ENCODE results near the gene SLU7.

- TF ChIP-seq POLR2A (IDR thresholded peaks at IDR 0.05) (no peak), CTCF (IDR thresholded peaks at IDR 0.05 in 8 of 11, conservative IDR thresholded peaks at IDR 0.05 in 3 of 11) (no peak)
Measured at GRCh38 chr5:160466889-160467554, 48.1 kb upstream of the SLU7 start.
